GM21619 (cell line): ENCODE measurements around the gene EIF3D.

Source experiments
- ATAC-seq: cut with Tn5 transposase; IDR thresholded peaks from one replicate; pipeline ENCODE4 v1.9.1; 2021; ENCODE audit not compliant: unreplicated experiment

Gene EIF3D

GRCh38 chr22:36467946-36468345 lies 61.0 kb downstream of the EIF3D start:
- no peak for ATAC-seq

- ATAC-seq: no peak
Measured at GRCh38 chr22:36467042-36467810, 61.7 kb downstream of the EIF3D start.

- no peak for ATAC-seq
Measured at GRCh38 chr22:36466258-36466657, 62.7 kb downstream of the EIF3D start.

- no peak for ATAC-seq
Measured at GRCh38 chr22:36465232-36466021, 63.5 kb downstream of the EIF3D start.

DNA sequence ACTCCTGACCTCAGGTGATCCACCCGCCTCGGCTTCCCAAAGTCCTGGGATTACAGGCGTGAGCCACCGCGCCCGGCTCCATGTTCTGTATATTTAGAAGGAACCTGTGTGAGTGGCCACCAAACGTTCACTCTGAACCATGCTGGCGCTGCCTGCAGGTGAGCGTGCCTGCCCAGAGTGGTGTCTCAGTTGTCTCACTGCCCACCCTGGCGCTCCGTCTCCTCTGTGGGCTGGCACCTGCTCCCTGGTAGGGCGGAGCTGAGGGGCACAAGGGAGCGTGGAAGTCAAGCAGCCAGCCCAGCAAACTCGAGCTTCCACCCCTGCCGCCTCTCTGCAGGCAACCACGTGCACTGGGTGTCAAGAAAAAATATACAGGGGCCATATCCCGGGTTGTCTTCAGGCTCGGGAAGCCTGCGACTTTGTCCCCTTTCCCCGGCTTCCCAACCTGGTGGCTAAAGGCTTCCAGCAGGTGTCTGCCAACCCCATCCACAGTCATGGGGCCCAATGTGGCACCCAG lies 64.2 kb downstream of the EIF3D start:
- no peak for ATAC-seq

GRCh38 chr22:36463783-36464184 lies 65.2 kb downstream of the EIF3D start:
- no peak for ATAC-seq

GRCh38 chr22:36461665-36462649 lies 67.0 kb downstream of the EIF3D start:
- ATAC-seq: no peak
